Measurements from ENCODE around the gene RBMY1J.

- TF ChIP-seq CTCF (IDR thresholded peaks at IDR 0.05) (no peak), POLR2AphosphoS5 (IDR thresholded peaks at IDR 0.05) (no peak)
Measured at GRCh38 chrY:22367416-22367815, 35.8 kb upstream of the RBMY1J start.
